Measurements from ENCODE around the gene ARHGAP15. TPM values are rescaled to one million over a fixed set of nuclear protein-coding genes. Genes with fewer than 3 reads are reported as not detected.

Gene ARHGAP15
- total and polyA plus RNA-seq, 2 donors from 2014 or later, result 5.7 to 23.1 TPM

GRCh38 chr2:143776526-143777297, 647.5 kb downstream of the ARHGAP15 start:
- no peaks in the 10 kb centered on the region for H3K36me3 ChIP-seq (ENCODE audit: control insufficient read depth in 2 of 3, insufficient read depth in 3 of 3, low read length in 3 of 3)
- H3K9ac ChIP-seq (ENCODE audit: low read length in 3 of 3), result no peak overlapping the region
- H3K27ac ChIP-seq (ENCODE audit: low read depth in 2 of 2, low read length in 2 of 2), result no peak overlapping the region
- no peaks in the 10 kb centered on the region for H3K9me3 ChIP-seq (ENCODE audit: control insufficient read depth in 2 of 3, insufficient read depth in 1 of 3, low read length in 3 of 3)
- FAIRE-seq, result no peak
- DNase-seq, result no peak
- H3K4me1 ChIP-seq (ENCODE audit: control insufficient read depth in 2 of 3, insufficient read depth in 2 of 3, low read depth in 1 of 3, low read length in 3 of 3), result no peaks in the 10 kb centered on the region
- intact Hi-C loops (cut with DNase I), result no loop called here
- H3K4me3 ChIP-seq (ENCODE audit: low read length in 3 of 3), result no peak overlapping the region
- H3K27me3 ChIP-seq (ENCODE audit: control insufficient read depth, insufficient read depth, low read length), result no peaks in the 10 kb centered on the region
- no peak for TF ChIP-seq CTCF (IDR thresholded peaks at IDR 0.05; ENCODE audit: borderline replicate concordance, extremely low read depth, insufficient read depth)

GRCh38 chr2:143779021-143779420, 649.8 kb downstream of the ARHGAP15 start:
- FAIRE-seq, result no peak
- Histone ChIP-seq H3K9me3 (ENCODE audit: control insufficient read depth in 2 of 3, insufficient read depth in 1 of 3, low read length in 3 of 3) (no peaks in the 10 kb centered on the region), H3K4me3 (ENCODE audit: low read length in 3 of 3) (no peak overlapping the region), H3K9ac (ENCODE audit: low read length in 3 of 3) (no peak overlapping the region), H3K27me3 (ENCODE audit: control insufficient read depth, insufficient read depth, low read length) (no peaks in the 10 kb centered on the region), H3K4me1 (ENCODE audit: control insufficient read depth in 2 of 3, insufficient read depth in 2 of 3, low read depth in 1 of 3, low read length in 3 of 3) (no peaks in the 10 kb centered on the region), H3K36me3 (ENCODE audit: control insufficient read depth in 2 of 3, insufficient read depth in 3 of 3, low read length in 3 of 3) (no peaks in the 10 kb centered on the region), H3K27ac (ENCODE audit: low read depth in 2 of 2, low read length in 2 of 2) (no peak overlapping the region)
- TF ChIP-seq CTCF (IDR thresholded peaks at IDR 0.05; ENCODE audit: borderline replicate concordance, extremely low read depth, insufficient read depth), result no peak
- DNase-seq, result no peak
- intact Hi-C loops (cut with DNase I), result no loop called here

- Histone ChIP-seq H3K4me1 (ENCODE audit: control insufficient read depth in 2 of 3, insufficient read depth in 2 of 3, low read depth in 1 of 3, low read length in 3 of 3) (no peaks in the 10 kb centered on the region), H3K9ac (ENCODE audit: low read length in 3 of 3) (no peak overlapping the region), H3K36me3 (ENCODE audit: control insufficient read depth in 2 of 3, insufficient read depth in 3 of 3, low read length in 3 of 3) (no peaks in the 10 kb centered on the region), H3K27me3 (ENCODE audit: control insufficient read depth, insufficient read depth, low read length) (no peaks in the 10 kb centered on the region), H3K4me3 (ENCODE audit: low read length in 3 of 3) (no peak overlapping the region), H3K9me3 (ENCODE audit: control insufficient read depth in 2 of 3, insufficient read depth in 1 of 3, low read length in 3 of 3) (no peaks in the 10 kb centered on the region), H3K27ac (ENCODE audit: low read depth in 2 of 2, low read length in 2 of 2) (no peak overlapping the region)
- FAIRE-seq, result no peak
- intact Hi-C loops (cut with DNase I), result no loop called here
- DNase-seq, result peak in 3 of 5 donors; percentile 28 to 81 (median 64)
- TF ChIP-seq CTCF (IDR thresholded peaks at IDR 0.05; ENCODE audit: borderline replicate concordance, extremely low read depth, insufficient read depth), result no peak
Observed at GRCh38 chr2:143786026-143786765, 657.0 kb downstream of the ARHGAP15 start.

Measured in kidney (tissue), 14 donors.